Hepatocyte (in vitro differentiated cells): ENCODE data around the gene SETX.

Experiments used
- CTCF ChIP-seq: fragments of 200-600 bp; sonication (generic); IDR thresholded peaks from 2 replicates; pipeline ENCODE4 v1.5.1; 2016; ENCODE audit warnings: antibody characterized with exemption, mild to moderate bottlenecking; ENCODE audit not compliant: poor library complexity
- EZH2 ChIP-seq: fragments of 200-600 bp; sonication (generic); IDR thresholded peaks from 2 replicates; pipeline ENCODE4 v1.6.1; 2016; ENCODE audit warnings: antibody characterized with exemption, mild to moderate bottlenecking, borderline replicate concordance
- EZH2phosphoT487 ChIP-seq: fragments of 200-600 bp; sonication (generic); IDR thresholded peaks from one replicate; pipeline ENCODE4 v1.6.1; 2018; ENCODE audit warnings: antibody characterized with exemption, mild to moderate bottlenecking, low read depth, moderate library complexity; ENCODE audit not compliant: unreplicated experiment, severe bottlenecking

GRCh38 chr9:132333556-132333955, 21.2 kb downstream of the SETX start:
- TF ChIP-seq EZH2 (no peak), CTCF (no peak), EZH2phosphoT487 (no peak)
